ENCODE measurements around the gene ASB4. TPM values are rescaled to one million over a fixed set of nuclear protein-coding genes. Genes with fewer than 3 reads are reported as not detected.
"Not testable (repeated sequence)": the region's sequence is repeated elsewhere in the genome, so short reads cannot be mapped to it uniquely, and the experiment has no call there.

The ASB4 gene
- not detected for total RNA-seq

GRCh38 chr7:95485391-95486123 is at the start of gene ASB4:
Gene ASB4 (plus strand): TSS chr7:95485943. CDS start chr7:95485972, 29 bp downstream.
- no peaks in the 10 kb centered on the region for H3K9me3 Mint-ChIP-seq
- H3K4me3 Mint-ChIP-seq, result no peak within 1 kb of the TSS
- H3K27me3 Mint-ChIP-seq, result peaks cover 7% of the 10 kb centered on the region
- H3K27ac Mint-ChIP-seq, result no peak within 1 kb of the TSS
- POLR2A ChIA-PET, result no interaction called here
- H3K4me1 Mint-ChIP-seq, result no peaks in the 10 kb centered on the region
- DNase-seq, result no peak
- CTCF ChIA-PET, result interaction anchor here (0.6 kb wide), 1 partner anchor 192 kb away, joined by 4 read pairs; no protein-coding TSS in a partner anchor
- no peaks in the 10 kb centered on the region for H3K36me3 Mint-ChIP-seq (ENCODE audit: low read depth)

- no peaks in the 10 kb centered on the region for H3K36me3 Mint-ChIP-seq (ENCODE audit: low read depth)
Measured at GRCh38 chr7:95436407-95436806, 49.3 kb upstream of the ASB4 start.

GRCh38 chr7:95440394-95441038 is 45.2 kb upstream of the ASB4 start:
- Mint-ChIP-seq H3K27me3 (peaks cover 8% of the 10 kb centered on the region), H3K36me3 (ENCODE audit: low read depth) (no peaks in the 10 kb centered on the region), H3K27ac (no peak overlapping the region), H3K4me1 (peaks cover 1% of the 10 kb centered on the region), H3K9me3 (no peaks in the 10 kb centered on the region), H3K4me3 (no peak overlapping the region)
- ChIA-PET CTCF (no interaction called here), POLR2A (no interaction called here)
- DNase-seq, result no peak

More at GRCh38 chr7:95436407-95436806, 49.3 kb upstream of the ASB4 start:
- peaks cover 12% of the 10 kb centered on the region for H3K4me1 Mint-ChIP-seq
- DNase-seq, result no peak
- no peaks in the 10 kb centered on the region for H3K9me3 Mint-ChIP-seq
- no peak overlapping the region for H3K27ac Mint-ChIP-seq
- ChIA-PET CTCF (no interaction called here), POLR2A (no interaction called here)
- H3K27me3 Mint-ChIP-seq, result peaks cover 2% of the 10 kb centered on the region
- H3K4me3 Mint-ChIP-seq, result no peak overlapping the region

GRCh38 chr7:95441042-95441823 is 44.5 kb upstream of the ASB4 start:
- H3K9me3 Mint-ChIP-seq, result no peaks in the 10 kb centered on the region
- DNase-seq, result no peak
- CTCF ChIA-PET, result no interaction called here

GRCh38 chr7:95444796-95445195 is 40.9 kb upstream of the ASB4 start:
- Mint-ChIP-seq H3K4me3 (no peak overlapping the region), H3K27me3 (peaks cover 8% of the 10 kb centered on the region), H3K27ac (no peak overlapping the region), H3K36me3 (ENCODE audit: low read depth) (no peaks in the 10 kb centered on the region), H3K4me1 (no peaks in the 10 kb centered on the region), H3K9me3 (no peaks in the 10 kb centered on the region)
- POLR2A ChIA-PET, result no interaction called here
- no peak for DNase-seq
- CTCF ChIA-PET, result interaction anchor here (0.6 kb wide), 1 partner anchor 593 kb away, joined by 4 read pairs; no protein-coding TSS in a partner anchor

More at GRCh38 chr7:95441042-95441823, 44.5 kb upstream of the ASB4 start:
- H3K4me1 Mint-ChIP-seq, result no peaks in the 10 kb centered on the region
- no peaks in the 10 kb centered on the region for H3K36me3 Mint-ChIP-seq (ENCODE audit: low read depth)
- no peak overlapping the region for H3K27ac Mint-ChIP-seq
- H3K4me3 Mint-ChIP-seq, result no peak overlapping the region
- POLR2A ChIA-PET, result no interaction called here
- H3K27me3 Mint-ChIP-seq, result peaks cover 8% of the 10 kb centered on the region

GRCh38 chr7:95446618-95447017 is 39.1 kb upstream of the ASB4 start:
- CTCF ChIA-PET, result interaction anchor here (0.6 kb wide), 1 partner anchor 103 kb away, joined by 3 read pairs; no protein-coding TSS in a partner anchor
- Mint-ChIP-seq H3K27me3 (peaks cover 5% of the 10 kb centered on the region), H3K9me3 (no peaks in the 10 kb centered on the region), H3K4me1 (no peaks in the 10 kb centered on the region), H3K36me3 (ENCODE audit: low read depth) (no peaks in the 10 kb centered on the region), H3K4me3 (no peak overlapping the region), H3K27ac (no peak overlapping the region)
- no peak for DNase-seq
- POLR2A ChIA-PET, result no interaction called here

GRCh38 chr7:95454438-95455045 is 31.2 kb upstream of the ASB4 start:
- DNase-seq, result no peak
- Mint-ChIP-seq H3K27me3 (peaks cover 27% of the 10 kb centered on the region), H3K4me3 (no peak overlapping the region), H3K9me3 (peaks cover 8% of the 10 kb centered on the region), H3K4me1 (no peaks in the 10 kb centered on the region), H3K36me3 (ENCODE audit: low read depth) (no peaks in the 10 kb centered on the region), H3K27ac (no peak overlapping the region)
- CTCF ChIA-PET, result no interaction called here
- POLR2A ChIA-PET, result no interaction called here

- no peaks in the 10 kb centered on the region for H3K4me1 Mint-ChIP-seq
- no peak for DNase-seq
- CTCF ChIA-PET, result no interaction called here
- H3K27ac Mint-ChIP-seq, result no peak overlapping the region
- POLR2A ChIA-PET, result no interaction called here
- H3K9me3 Mint-ChIP-seq, result peaks cover 24% of the 10 kb centered on the region
- peaks cover 2% of the 10 kb centered on the region for H3K36me3 Mint-ChIP-seq (ENCODE audit: low read depth)
- H3K27me3 Mint-ChIP-seq, result peaks cover 32% of the 10 kb centered on the region
- no peak overlapping the region for H3K4me3 Mint-ChIP-seq
Measured at GRCh38 chr7:95457947-95458346, 27.8 kb upstream of the ASB4 start.

GRCh38 chr7:95460653-95461052 is 25.1 kb upstream of the ASB4 start:
- H3K4me1 Mint-ChIP-seq, CTCF ChIA-PET: not testable (repeated sequence)

GRCh38 chr7:95467912-95468607 is 17.7 kb upstream of the ASB4 start:
- no peak overlapping the region for H3K27ac Mint-ChIP-seq
- H3K4me1 Mint-ChIP-seq, result peaks cover 10% of the 10 kb centered on the region
- H3K27me3 Mint-ChIP-seq, result no peaks in the 10 kb centered on the region
- no peak for DNase-seq
- H3K36me3 Mint-ChIP-seq (ENCODE audit: low read depth), result no peaks in the 10 kb centered on the region
- H3K4me3 Mint-ChIP-seq, result no peak overlapping the region
- ChIA-PET CTCF (interaction anchor here (1.1 kb wide), 1 partner anchor 24 kb away, joined by 3 read pairs; no protein-coding TSS in a partner anchor), POLR2A (no interaction called here)
- no peaks in the 10 kb centered on the region for H3K9me3 Mint-ChIP-seq

More at GRCh38 chr7:95460653-95461052, 25.1 kb upstream of the ASB4 start:
- peaks cover 25% of the 10 kb centered on the region for H3K27me3 Mint-ChIP-seq
- POLR2A ChIA-PET, result interaction anchor here (0.7 kb wide), 1 partner anchor 109 kb away, joined by 3 read pairs; no protein-coding TSS in a partner anchor
- peaks cover 24% of the 10 kb centered on the region for H3K9me3 Mint-ChIP-seq
- not testable (repeated sequence) for H3K27ac Mint-ChIP-seq; H3K36me3 Mint-ChIP-seq (ENCODE audit: low read depth); DNase-seq; H3K4me3 Mint-ChIP-seq

GRCh38 chr7:95469187-95469586 is 16.6 kb upstream of the ASB4 start:
- CTCF ChIA-PET, result interaction anchor here (1.8 kb wide), 1 partner anchor 10 kb away, joined by 5 read pairs; no protein-coding TSS in a partner anchor
- H3K27ac Mint-ChIP-seq, result no peak overlapping the region
- H3K27me3 Mint-ChIP-seq, result no peaks in the 10 kb centered on the region
- no peak overlapping the region for H3K4me3 Mint-ChIP-seq
- no peak for DNase-seq
- POLR2A ChIA-PET, result no interaction called here
- no peaks in the 10 kb centered on the region for H3K36me3 Mint-ChIP-seq (ENCODE audit: low read depth)
- H3K9me3 Mint-ChIP-seq, result no peaks in the 10 kb centered on the region
- H3K4me1 Mint-ChIP-seq, result peaks cover 10% of the 10 kb centered on the region

GRCh38 chr7:95469848-95470247 is 15.9 kb upstream of the ASB4 start:
- CTCF ChIA-PET, result interaction anchor here (1.8 kb wide), 1 partner anchor 9 kb away, joined by 5 read pairs; no protein-coding TSS in a partner anchor
- Mint-ChIP-seq H3K27me3 (no peaks in the 10 kb centered on the region), H3K4me1 (peaks cover 10% of the 10 kb centered on the region), H3K9me3 (no peaks in the 10 kb centered on the region), H3K4me3 (no peak overlapping the region), H3K27ac (no peak overlapping the region), H3K36me3 (ENCODE audit: low read depth) (no peaks in the 10 kb centered on the region)
- no peak for DNase-seq
- POLR2A ChIA-PET, result no interaction called here

Data from activated CD4-positive, alpha-beta T cell treated with anti-CD3 and anti-CD28 coated beads, Interleukin-2, amount 10 ng/mL, durations not matched to agents 7 days and 5 days (primary cell).